NCI-H2196 (cell line): Measurements from ENCODE around the gene ARL2BP.

Source experiments
- DNase-seq: peaks from one replicate; lab custom pipeline; 2025; ENCODE audit not compliant: unreplicated experiment; lab: John Stamatoyannopoulos, UW

The ARL2BP gene

GRCh38 chr16:57282510-57283213 lies 37.6 kb downstream of the ARL2BP start:
- no peak for DNase-seq

GRCh38 chr16:57283214-57283958 lies 38.3 kb downstream of the ARL2BP start:
- DNase-seq = peak; percentile 5

GRCh38 chr16:57283959-57284208 lies 38.8 kb downstream of the ARL2BP start:
- DNase-seq = no peak

GRCh38 chr16:57284209-57284951 lies 39.3 kb downstream of the ARL2BP start, which contains the start of gene PLLP:
PLLP (minus strand) TSS chr16:57284672; CDS start chr16:57284540, 132 bp downstream.
- peak; percentile 11 for DNase-seq

- no peak for DNase-seq
These were observed 39.9 kb downstream of the ARL2BP start for GRCh38 chr16:57284952-57285363.

- no peak for DNase-seq
These were observed 40.3 kb downstream of the ARL2BP start for GRCh38 chr16:57285379-57285778.

- DNase-seq = no peak
These were observed 44.6 kb downstream of the ARL2BP start for GRCh38 chr16:57289391-57290257.

- no peak for DNase-seq
These were observed 52.8 kb downstream of the ARL2BP start for GRCh38 chr16:57297856-57298255.

- no peak for DNase-seq
These were observed 54.1 kb downstream of the ARL2BP start for GRCh38 chr16:57299009-57299718.

GRCh38 chr16:57299719-57300386 lies 54.8 kb downstream of the ARL2BP start:
- peak; percentile 57 for DNase-seq

- peak; percentile 91 for DNase-seq
These were observed 55.5 kb downstream of the ARL2BP start for GRCh38 chr16:57300387-57301125.

GRCh38 chr16:57301126-57301817 lies 56.2 kb downstream of the ARL2BP start:
- DNase-seq = no peak
